NCI-H446 (cell line): Measurements from ENCODE around the gene SNCA.
A peak's percentile ranks its signal among the peaks of the same experiment; 100 is the strongest.

ENCODE experiments used
- DNase-seq, 2 experiments: peaks; one replicate each; lab custom pipeline; 2025; lab: John Stamatoyannopoulos, UW

Gene SNCA

DNA sequence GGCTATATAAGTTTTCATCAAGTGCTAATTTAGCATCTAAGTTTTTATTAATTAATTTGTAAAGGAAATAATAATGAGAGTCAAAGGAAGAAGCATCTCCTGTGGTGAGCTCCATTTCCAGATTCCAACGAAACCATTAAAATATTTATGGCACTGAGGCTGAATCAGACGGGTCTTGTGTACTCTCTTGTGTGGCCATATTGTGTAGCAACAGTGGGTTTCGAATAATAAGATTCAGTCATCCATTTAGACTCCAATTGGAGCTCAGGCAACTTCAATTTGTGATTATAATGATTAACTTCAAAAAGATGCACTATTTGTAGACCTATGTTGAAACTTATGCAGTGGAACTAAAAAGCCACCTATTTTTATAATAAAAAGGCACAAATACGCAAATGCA lies 82.4 kb downstream of the SNCA start:
- peak in 1 of 2 experiments; percentile 51 for DNase-seq

DNA sequence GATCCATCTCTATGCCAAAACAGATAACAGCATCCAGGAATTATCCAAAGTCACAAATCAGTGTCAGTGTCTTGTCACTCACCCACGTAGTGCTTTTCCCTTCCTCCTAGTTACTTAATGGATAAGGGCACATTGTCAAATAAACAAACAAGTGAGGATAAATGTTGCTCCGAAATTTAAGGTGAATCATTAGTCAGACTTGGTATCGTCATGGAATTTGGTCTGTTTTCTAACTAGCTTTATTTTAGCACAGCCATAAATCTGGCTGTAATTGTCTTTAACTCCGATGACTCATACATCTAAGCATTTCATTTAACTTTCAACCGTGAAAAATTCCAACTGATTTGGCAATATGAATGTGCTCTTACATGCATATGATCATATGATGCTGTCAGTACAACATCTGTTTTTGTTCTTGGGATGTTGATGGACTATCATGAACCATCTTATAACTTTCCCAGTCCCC lies 83.3 kb downstream of the SNCA start:
- peak; percentile 79 to 91 for DNase-seq

DNA sequence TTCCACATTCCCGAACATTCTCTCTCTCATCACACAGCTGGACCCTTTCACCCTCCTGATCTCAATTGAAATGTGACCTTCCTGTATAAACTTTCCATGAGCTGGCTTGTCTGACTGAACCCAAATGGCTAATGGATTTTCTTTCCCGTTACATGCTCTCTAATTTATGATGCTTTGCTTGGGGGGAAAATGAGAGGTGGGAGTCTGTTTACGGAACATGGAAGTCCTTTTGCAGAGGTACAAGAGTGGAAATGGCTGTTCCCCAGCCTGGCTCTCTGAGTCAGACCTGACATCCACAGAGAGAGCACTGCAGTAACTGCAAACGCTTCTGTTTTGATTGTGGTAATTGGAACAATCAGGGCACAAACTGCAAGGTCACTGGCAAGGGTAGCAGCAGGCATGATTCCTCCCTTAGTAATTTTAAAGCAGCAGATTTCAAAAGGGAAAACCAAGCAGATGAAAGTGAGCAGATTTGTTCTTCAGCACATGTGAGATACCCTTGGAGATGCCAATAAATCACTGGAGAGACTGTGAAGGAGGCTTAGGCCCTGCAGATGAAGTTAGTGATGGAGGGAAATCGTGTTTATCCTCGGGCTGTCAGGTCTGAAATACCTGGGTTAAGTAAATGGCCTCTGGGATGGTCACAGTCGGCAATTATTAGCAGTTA lies 83.9 kb downstream of the SNCA start:
- peak; percentile 70 to 79 for DNase-seq

DNA sequence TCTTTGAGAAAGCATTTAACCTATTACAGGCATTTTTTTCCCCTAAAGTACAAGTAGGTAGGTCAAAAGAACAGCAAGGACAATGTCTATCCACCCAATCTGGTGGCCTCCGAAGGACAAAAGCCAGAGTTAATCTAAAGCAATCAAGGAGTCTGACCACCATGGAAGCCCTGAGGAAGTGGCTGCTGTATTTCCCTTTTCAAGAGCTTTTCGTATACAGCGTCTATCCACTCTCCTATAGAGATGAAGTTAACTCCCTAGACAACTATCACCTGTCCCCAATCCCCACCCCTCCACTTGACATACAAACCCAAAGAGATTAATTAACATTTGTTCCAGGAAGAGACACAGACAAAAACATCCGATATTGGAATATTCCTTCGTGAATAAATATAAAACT lies 85.5 kb downstream of the SNCA start:
- no peak for DNase-seq

DNA sequence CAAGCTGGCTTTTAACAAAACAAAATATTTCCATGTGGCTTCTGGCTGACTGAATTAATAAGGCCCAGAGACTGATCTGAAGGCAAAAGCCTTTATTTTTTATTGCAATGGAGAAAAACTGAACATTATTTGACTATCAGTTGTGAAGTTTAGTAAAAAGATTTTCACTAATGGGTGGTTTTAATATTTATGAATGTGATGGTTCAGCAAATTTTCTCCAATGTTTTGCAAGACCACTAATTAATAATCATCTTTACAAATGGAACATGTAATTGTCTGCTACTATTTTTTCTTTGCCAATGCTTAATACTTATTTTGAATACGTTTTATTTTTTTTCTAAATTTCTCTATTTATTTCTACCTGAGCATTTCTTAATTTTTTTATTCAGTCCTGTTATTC lies 90.6 kb downstream of the SNCA start:
- DNase-seq, result no peak

DNA sequence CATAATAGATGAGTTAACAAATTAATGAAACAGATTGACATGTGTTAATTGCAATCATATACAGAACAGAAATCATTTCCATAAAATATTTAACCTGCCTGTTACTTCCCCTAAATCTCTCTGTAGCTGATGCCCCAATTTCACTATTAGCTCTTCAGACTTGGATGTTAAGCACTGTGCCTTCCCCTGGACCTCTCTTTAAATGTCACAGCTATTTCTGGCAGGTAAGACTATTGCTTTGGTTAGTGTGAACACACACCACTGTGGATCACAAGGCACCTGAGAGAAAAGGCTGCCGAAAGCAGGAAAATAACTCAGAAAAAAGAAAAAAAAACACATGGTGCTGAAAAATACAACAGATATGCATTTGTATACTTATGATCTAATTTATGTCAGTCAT lies 91.3 kb downstream of the SNCA start:
- DNase-seq, result no peak

DNA sequence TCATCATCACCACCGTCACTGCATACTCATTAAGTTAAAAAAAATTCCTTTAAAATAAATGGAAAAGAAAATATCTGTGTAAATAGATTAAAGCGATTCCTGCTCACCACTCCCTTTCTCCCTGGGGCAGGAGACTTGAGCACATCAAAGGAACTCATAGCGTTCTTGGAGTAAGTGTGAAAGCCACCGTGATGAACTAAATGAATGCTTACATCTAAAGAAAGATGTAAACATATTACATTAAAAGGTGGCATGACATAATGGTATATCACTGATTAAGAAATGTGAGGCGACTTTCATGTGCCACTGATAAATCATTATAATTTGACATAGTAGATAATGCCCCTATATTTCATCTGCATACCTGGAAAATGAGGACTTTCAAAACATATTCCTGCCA lies 92.0 kb downstream of the SNCA start:
- DNase-seq, result no peak

DNA sequence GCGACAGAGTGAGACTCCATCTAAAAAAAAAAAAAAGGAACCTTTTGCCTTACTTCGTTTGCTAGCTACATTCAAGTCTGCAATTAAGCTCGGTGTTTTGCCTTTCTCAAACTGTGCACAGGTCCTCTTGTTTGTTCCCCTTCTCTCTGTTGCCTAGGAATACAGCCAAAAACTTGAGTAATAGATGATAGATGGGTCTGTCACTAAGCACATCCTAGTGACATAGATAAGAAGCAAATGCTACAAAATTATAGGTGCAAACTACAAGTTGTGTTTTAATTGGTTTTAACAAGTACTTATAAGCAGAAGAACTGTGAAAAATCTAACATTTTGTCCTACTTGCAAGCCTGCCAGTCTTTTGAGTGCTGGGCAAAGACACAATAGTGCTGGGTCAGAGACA lies 95.2 kb downstream of the SNCA start:
- peak in 1 of 2 experiments; percentile 26 for DNase-seq

DNA sequence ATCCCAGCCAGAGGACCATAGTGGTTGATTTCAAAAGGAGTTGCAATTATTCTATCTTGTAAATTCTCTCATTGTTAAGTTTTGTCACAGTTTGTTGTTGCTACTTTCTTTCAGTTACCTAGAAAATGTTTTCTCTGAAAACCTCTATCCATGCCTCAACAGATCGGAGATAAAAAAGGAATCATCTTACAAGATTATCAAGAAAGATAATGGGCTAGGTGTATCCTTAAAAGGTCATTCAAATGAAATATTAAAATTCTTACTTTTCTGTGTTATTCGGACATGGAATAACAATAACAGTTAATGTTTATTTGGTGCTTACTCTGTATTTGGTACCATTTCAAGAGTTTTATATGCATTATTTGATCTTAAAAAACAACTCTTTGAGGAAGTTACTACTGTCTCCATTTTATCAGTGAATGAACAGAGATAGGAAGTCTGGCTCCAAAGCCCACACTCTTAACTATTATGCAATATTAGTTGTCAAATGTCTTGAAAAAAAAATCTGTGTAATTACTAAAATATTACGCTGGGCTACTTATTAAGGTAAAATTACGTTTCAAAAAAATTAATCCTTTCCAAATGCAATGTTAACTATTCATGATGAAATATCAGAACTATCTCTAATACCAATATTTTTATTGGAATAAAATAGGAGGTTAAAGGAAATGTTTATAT lies 97.5 kb downstream of the SNCA start:
- no peak for DNase-seq

DNA sequence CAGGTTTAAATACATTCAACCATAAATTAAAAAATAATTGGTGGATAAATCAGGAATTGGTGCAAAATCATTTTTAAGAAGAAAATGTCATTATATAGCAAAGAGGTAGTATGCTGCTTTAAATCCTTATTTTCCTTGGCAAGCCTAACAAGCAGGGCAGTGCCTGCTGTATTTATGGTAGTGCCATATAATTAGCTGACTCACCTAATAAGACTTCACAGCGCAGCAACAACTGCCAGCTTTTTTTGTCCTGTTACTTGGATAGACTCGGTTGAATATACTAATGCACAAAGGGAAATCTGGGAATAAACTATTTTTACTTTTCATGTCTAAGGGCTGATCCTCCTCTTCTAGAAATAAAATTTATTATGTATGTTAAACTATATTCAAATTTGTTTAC lies 99.1 kb downstream of the SNCA start:
- peak; percentile 32 to 80 for DNase-seq

DNA sequence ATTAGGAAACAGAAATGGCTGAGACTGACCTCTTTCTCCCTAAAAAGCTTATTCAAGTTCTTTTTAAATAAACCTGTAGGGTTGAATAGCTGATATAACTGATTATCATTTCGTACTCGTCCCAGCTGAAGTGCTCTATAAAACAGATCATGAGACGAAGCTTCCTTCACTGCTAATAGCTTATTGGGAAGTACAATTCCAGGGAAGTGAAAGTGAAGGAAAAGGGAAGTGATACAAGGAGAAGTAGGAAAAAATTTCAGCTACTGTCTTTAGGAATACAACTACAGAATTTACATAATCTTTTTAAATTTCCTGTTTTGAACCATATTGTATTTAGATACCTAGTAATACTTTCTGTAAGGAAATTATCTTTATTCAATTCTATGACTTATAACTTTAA lies 103.0 kb downstream of the SNCA start:
- no peak for DNase-seq

DNA sequence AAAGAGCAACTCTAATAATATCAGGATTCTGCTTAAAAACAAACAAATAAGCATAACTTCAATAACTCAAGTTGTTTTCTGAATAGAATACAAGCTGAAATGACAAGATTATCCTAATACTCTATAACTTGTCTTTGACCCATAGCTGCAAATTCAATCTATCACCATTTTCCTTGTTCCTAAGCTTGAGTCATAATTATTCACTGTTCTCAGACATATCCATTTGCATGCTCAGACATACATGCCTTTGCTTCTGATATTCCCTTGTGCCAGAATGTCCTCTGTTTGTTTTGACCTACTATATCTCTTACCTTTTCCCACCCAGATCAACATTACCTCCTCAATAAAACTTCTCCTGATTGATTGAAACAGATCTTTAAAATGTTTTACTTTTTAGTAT lies 109.7 kb downstream of the SNCA start:
- no peak for DNase-seq

DNA sequence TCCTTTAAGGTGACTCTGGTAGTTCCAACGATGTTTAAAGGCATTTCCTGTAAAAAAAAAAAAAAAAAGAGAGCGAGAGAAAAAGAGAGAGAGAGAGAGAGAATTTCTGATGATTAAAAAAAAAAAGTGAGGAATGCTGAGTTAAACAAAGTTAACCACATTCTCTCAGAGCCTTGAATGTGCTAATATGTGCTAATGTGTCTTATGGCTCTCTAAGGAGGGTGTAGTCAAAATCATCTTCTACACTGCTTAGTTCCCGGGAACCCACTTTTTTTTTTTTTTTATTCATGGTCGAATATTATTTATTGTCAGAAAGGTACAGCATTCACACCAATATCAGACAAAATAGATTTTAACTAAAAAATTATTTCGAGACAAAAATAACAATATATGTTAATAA lies 111.7 kb downstream of the SNCA start:
- DNase-seq, result no peak

DNA sequence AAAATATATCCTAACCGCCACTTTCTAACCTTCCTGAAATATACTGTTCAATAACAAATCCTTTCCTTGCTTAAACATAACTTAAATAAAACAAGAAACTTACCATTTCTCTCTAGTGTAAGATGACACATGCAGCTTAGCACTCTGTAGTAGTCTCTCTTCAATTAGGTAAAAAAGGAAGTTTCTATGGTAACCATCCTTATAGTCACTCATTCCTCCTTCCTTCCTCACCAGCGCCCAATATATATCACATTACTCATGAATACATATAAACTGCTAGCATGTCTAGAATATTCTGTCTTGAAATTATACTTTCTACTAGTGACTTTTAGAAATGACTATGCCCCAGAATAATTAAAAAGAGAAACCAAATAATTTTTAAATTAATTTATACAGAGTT lies 112.2 kb downstream of the SNCA start:
- DNase-seq, result no peak

DNA sequence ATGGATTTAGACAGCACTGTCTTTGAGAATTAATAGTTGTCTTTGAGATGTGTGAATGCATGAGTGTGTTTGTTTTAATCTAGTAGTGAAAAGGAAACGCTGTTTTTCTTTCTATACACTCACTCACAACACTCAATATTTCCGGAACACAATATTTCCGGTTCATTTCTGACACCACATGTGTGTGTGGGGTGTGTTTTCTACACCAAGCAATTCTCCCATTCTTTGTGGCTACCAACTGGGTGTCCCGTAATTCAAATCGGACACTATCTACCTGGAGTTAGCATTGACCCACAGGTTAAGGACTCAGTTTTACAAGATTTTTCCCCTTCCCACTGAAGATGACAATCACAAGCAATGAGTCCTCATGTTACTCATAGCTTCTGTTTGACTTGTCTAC lies 113.9 kb downstream of the SNCA start:
- DNase-seq, result no peak

DNA sequence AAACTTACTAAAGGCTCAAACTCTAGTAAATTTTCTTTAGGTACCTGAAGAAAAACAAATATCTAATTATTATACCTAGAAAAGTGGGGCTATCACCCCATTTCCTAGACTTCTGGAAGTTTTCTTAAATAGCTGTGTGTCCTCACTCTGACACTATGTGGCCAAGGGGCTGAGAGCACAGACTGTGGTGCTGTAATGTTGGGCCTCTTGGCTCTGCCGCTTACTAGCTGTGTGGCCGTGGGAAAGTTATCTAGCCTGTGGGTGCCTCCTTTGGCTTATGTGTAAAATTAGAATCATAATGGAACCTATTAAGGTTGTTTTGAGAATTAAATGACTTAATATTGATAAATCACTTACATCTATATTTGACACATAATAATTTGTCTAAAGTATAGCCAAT lies 114.4 kb downstream of the SNCA start:
- DNase-seq, result no peak

DNA sequence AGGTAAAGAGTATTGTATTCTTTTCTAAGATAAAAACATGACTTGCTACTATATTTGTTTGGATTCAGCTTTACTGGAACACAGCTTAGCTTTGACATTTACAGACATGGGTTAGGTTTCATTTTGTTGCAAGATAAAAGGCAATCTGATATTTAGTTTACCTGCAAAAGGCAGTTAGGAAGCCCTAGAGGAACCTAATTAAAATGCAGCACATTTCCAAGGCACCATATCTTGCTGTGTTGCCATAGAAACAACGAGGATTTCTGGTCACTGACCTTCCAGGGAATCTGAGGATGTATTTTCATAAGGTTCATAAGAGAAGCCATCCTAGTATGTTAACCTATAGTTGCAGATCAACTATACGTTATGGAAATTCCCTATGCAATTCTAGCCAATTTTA lies 116.0 kb downstream of the SNCA start:
- DNase-seq, result no peak

DNA sequence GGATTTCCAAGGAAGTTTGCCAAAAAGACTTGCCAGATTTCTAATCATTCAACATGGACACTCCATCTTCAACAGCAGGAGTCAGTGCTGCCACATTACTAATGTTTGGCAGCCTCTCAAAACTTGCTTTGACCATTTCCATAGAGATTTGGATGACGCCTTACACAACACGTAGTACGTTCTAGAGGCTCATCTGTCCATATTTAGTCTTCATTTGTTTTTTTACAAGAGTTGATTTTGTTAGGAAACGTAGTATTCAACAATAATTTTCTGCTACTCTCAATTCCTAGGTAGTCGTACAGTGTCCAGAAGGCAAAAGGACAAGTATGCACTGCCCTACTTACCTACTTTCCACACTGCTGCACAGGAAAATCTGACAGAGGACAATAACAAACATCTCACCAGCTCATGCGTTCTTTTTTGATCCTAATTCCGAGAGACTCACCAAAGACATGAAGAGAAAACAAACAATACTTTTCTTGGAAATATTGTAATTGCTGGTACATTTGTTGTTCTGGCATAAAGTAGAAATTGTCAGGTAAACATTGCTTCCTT lies 117.3 kb downstream of the SNCA start:
- DNase-seq, result peak; percentile 66 to 87

DNA sequence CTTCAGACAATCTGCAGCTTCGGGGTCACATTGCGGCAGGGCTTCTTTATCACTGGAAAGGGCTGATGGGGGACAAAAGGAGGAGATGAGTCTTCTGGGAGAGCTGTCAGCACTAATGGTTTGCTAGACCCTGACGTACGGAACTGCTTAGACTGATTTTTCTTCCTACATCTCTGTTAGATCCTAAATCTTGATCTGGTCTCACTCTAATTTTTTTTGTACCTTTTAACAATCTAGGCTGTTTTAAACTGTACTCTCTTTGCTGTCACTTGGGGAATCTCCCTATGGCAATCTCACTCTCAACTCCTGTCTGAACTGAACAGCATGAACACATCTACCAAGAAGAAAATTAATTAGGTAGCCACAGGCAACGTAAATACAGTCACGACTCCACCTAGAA lies 120.1 kb downstream of the SNCA start:
- DNase-seq, result no peak

DNA sequence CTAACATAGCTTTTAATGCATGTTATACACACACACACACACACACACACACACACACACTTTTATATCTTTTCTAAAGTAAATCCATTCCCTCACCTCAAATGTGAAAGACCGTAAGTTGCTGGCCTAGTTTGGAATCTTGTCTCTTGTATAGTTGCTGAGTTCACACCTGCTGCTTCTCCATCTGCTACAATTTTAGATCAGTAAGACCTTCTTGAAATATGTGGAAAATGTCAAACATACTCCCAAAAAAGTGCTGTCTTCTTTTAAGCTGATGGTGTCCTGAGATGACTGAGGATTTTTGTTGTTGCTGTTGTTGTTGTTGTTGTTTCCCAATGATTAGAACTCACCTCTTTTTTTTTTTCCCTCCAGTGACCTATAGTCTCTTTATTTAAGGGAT lies 121.3 kb downstream of the SNCA start:
- DNase-seq, result no peak

DNA sequence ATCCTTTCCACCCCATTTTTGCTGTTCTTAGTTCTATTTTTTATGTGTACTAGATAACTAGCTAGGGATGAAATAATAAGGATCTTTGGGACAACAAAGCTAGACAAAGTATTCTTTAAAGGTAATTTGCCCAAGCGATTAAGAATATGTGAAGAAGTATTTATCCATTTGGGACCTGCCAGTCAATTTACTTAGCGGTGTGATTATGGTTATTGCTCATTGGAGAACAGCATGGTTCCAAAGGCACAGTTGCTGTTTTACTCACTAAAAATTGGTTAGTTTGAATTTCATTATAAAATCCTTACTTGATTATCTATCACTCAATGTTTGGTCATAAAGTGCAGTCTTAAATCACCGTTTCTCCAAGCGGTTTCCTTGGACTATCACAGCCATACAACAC lies 124.1 kb downstream of the SNCA start:
- DNase-seq, result no peak

DNA sequence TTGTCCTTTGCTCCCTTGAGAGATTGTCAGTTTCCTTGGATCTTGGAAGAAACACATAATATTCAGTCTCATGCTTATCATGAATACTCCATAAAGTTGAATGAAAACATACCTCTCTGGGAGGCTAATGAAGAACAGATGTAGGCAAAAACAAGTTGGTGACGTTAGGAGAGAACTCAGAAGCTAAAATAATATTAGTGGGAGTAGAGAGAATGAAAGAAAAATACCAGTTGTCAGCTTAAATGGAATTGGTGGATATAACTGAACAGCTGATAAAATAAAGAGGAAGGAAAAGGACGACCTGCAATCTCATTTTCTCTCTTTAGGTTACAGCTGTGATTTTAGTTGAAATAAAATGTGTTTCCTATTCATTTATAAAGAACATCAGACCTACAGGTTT lies 124.8 kb downstream of the SNCA start:
- DNase-seq, result no peak

DNA sequence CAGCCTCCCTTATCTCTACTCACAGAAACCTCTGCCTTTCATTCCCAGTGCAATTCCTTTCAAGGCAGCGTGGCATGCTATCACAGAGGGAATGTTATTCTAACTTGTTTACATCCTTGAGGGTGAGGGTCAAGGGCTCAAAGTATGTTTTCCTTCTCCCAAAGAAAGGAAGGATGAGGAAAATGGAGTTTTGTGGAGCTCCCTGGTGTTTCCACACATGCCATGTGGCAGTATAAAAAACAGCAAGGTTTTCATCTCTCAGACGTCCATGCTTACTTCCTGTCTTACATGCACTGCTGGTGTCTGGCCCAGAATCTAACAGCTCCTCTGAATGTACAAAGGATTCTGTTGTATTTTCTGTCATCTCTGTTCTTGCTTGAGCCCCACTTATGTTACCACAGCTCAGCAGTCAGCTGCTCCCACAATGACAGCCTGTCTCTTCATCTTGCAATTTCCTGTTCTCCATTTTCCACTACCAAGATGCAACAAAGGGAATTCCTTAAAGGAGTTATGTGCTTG lies 128.0 kb downstream of the SNCA start:
- DNase-seq, result no peak
